ENCODE measurements around the gene FEN1.

DNA sequence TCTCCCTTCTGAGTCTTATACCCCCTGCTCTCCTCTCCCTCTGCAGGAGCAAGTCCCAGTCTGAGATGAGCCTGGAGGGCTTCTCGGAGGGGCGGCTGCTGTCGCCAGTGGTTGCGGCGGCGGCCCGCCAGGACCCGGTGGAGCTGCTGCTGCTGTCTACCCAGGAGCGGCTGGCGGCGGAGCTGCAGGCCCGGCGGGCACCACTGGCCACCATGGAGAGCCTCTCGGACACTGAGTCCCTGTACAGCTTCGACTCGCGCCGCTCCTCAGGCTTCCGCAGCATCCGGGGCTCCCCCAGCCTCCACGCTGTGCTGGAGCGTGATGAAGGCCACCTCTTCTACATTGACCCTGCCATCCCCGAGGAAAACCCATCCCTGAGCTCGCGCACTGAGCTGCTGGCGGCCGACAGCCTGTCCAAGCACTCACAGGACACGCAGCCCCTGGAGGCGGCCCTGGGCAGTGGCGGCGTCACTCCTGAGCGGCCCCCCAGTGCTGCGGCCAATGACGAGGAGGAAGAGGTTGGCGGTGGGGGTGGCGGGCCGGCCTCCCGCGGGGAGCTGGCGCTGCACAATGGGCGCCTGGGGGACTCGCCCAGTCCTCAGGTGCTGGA is 49.1 kb upstream of the FEN1 start:
- TF ChIP-seq CTCF (IDR thresholded peaks at IDR 0.05; ENCODE audit: low read depth, low read length, missing input control) (no peak), EGR1 (IDR thresholded peaks at IDR 0.05; ENCODE audit: low read depth in 2 of 2) (no peak), FOXA2 (IDR thresholded peaks at IDR 0.05) (no peak)
- TF ChIP-seq, protein P1, sequence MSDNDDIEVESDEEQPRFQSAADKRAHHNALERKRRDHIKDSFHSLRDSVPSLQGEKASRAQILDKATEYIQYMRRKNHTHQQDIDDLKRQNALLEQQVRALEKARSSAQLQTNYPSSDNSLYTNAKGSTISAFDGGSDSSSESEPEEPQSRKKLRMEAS (IDR thresholded peaks at IDR 0.05), result no peak

All from liver (tissue), 3 donors.